Central memory CD8-positive, alpha-beta T cell (primary cell): ENCODE results near the gene RAB35.

Source experiments
- ATAC-seq: fragments of 150-1000 bp; cut with Tn5 transposase; replicated peaks from 2 replicates; pipeline ENCODE4 v1.10.0; 2022; ENCODE audit warnings: mild to moderate bottlenecking, moderate FRiP score, moderate number of reproducible peaks; ENCODE audit not compliant: poor library complexity, severe bottlenecking; ENCODE audit errors: extremely low read depth
- DNase-seq, 2 donors: peaks; one replicate each; pipeline ENCODE4 v3.0.0; 2021; ENCODE audit warnings: low spot score in 2 of 2
- H3K27ac Mint-ChIP-seq: one replicate; pipeline ENCODE4 v1.8.0; 2022; ENCODE audit warnings: low read depth, mild to moderate bottlenecking, moderate library complexity, mixed read lengths
- H3K27me3 Mint-ChIP-seq: one replicate; pipeline ENCODE4 v1.8.0; 2022; ENCODE audit warnings: mixed read lengths
- H3K36me3 Mint-ChIP-seq: one replicate; pipeline ENCODE4 v1.8.0; 2022; ENCODE audit warnings: mild to moderate bottlenecking, moderate library complexity, mixed read lengths; ENCODE audit not compliant: insufficient read depth
- H3K4me1 Mint-ChIP-seq: one replicate; pipeline ENCODE4 v1.8.0; 2022; ENCODE audit warnings: mixed read lengths
- H3K4me3 Mint-ChIP-seq: one replicate; pipeline ENCODE4 v1.8.0; 2022; ENCODE audit warnings: mild to moderate bottlenecking, moderate library complexity, mixed read lengths
- H3K9me3 Mint-ChIP-seq: one replicate; pipeline ENCODE4 v1.8.0; 2022; ENCODE audit warnings: mixed read lengths

The RAB35 gene

GRCh38 chr12:120144215-120144614, 27.7 kb upstream of the RAB35 start:
- Mint-ChIP-seq H3K4me3 (no peak overlapping the region), H3K9me3 (no peaks in the 10 kb centered on the region), H3K27me3 (no peaks in the 10 kb centered on the region), H3K36me3 (peaks cover 66% of the 10 kb centered on the region), H3K4me1 (no peaks in the 10 kb centered on the region), H3K27ac (no peak overlapping the region)
- DNase-seq, result no peak
- ATAC-seq, result no peak

- DNase-seq (no peak), ATAC-seq (no peak)
- no peaks in the 10 kb centered on the region for H3K9me3 Mint-ChIP-seq
- peaks cover 57% of the 10 kb centered on the region for H3K36me3 Mint-ChIP-seq
- no peaks in the 10 kb centered on the region for H3K4me1 Mint-ChIP-seq
- H3K4me3 Mint-ChIP-seq, result no peak overlapping the region
- no peaks in the 10 kb centered on the region for H3K27me3 Mint-ChIP-seq
- H3K27ac Mint-ChIP-seq, result no peak overlapping the region
Measured at GRCh38 chr12:120142231-120142877, 25.8 kb upstream of the RAB35 start.

GRCh38 chr12:120141336-120141735, 24.8 kb upstream of the RAB35 start:
- H3K4me1 Mint-ChIP-seq, result no peaks in the 10 kb centered on the region
- H3K36me3 Mint-ChIP-seq, result peaks cover 53% of the 10 kb centered on the region
- no peaks in the 10 kb centered on the region for H3K9me3 Mint-ChIP-seq
- DNase-seq (no peak), ATAC-seq (no peak)
- H3K4me3 Mint-ChIP-seq, result no peak overlapping the region
- H3K27me3 Mint-ChIP-seq, result no peaks in the 10 kb centered on the region
- H3K27ac Mint-ChIP-seq, result peak overlapping the region; percentile 41

GRCh38 chr12:120140603-120141002, 24.1 kb upstream of the RAB35 start:
- Mint-ChIP-seq H3K27ac (no peak overlapping the region), H3K9me3 (no peaks in the 10 kb centered on the region), H3K27me3 (no peaks in the 10 kb centered on the region), H3K4me3 (no peak overlapping the region), H3K36me3 (peaks cover 57% of the 10 kb centered on the region), H3K4me1 (no peaks in the 10 kb centered on the region)
- ATAC-seq, result no peak
- no peak for DNase-seq

GRCh38 chr12:120139958-120140357, 23.4 kb upstream of the RAB35 start:
- Mint-ChIP-seq H3K27me3 (no peaks in the 10 kb centered on the region), H3K4me3 (no peak overlapping the region), H3K36me3 (peaks cover 62% of the 10 kb centered on the region), H3K4me1 (no peaks in the 10 kb centered on the region), H3K27ac (no peak overlapping the region), H3K9me3 (no peaks in the 10 kb centered on the region)
- DNase-seq (no peak), ATAC-seq (no peak)

GRCh38 chr12:120138366-120138765, 21.8 kb upstream of the RAB35 start:
- H3K9me3 Mint-ChIP-seq, result no peaks in the 10 kb centered on the region
- H3K4me1 Mint-ChIP-seq, result no peaks in the 10 kb centered on the region
- H3K4me3 Mint-ChIP-seq, result no peak overlapping the region
- H3K27ac Mint-ChIP-seq, result no peak overlapping the region
- H3K27me3 Mint-ChIP-seq, result no peaks in the 10 kb centered on the region
- no peak for ATAC-seq
- H3K36me3 Mint-ChIP-seq, result peaks cover 66% of the 10 kb centered on the region
- no peak for DNase-seq

- ATAC-seq, result no peak
- no peak overlapping the region for H3K27ac Mint-ChIP-seq
- no peak for DNase-seq
- H3K4me1 Mint-ChIP-seq, result no peaks in the 10 kb centered on the region
- no peak overlapping the region for H3K4me3 Mint-ChIP-seq
- no peaks in the 10 kb centered on the region for H3K27me3 Mint-ChIP-seq
- peaks cover 61% of the 10 kb centered on the region for H3K36me3 Mint-ChIP-seq
- H3K9me3 Mint-ChIP-seq, result no peaks in the 10 kb centered on the region
Measured at GRCh38 chr12:120137833-120138232, 21.3 kb upstream of the RAB35 start.

GRCh38 chr12:120136093-120136770, 19.7 kb upstream of the RAB35 start:
- Mint-ChIP-seq H3K27ac (no peak overlapping the region), H3K36me3 (peaks cover 48% of the 10 kb centered on the region), H3K4me3 (no peak overlapping the region), H3K9me3 (no peaks in the 10 kb centered on the region), H3K27me3 (no peaks in the 10 kb centered on the region), H3K4me1 (no peaks in the 10 kb centered on the region)
- no peak for ATAC-seq
- DNase-seq, result no peak

GRCh38 chr12:120134307-120134980, 17.9 kb upstream of the RAB35 start:
- Mint-ChIP-seq H3K36me3 (peaks cover 42% of the 10 kb centered on the region), H3K27me3 (no peaks in the 10 kb centered on the region), H3K9me3 (no peaks in the 10 kb centered on the region), H3K4me1 (no peaks in the 10 kb centered on the region), H3K4me3 (no peak overlapping the region), H3K27ac (no peak overlapping the region)
- ATAC-seq (no peak), DNase-seq (no peak)

GRCh38 chr12:120132863-120133385, 16.4 kb upstream of the RAB35 start:
- DNase-seq (no peak), ATAC-seq (no peak)
- Mint-ChIP-seq H3K4me3 (no peak overlapping the region), H3K36me3 (peaks cover 51% of the 10 kb centered on the region), H3K4me1 (no peaks in the 10 kb centered on the region), H3K27ac (peak overlapping the region; percentile 76), H3K9me3 (no peaks in the 10 kb centered on the region), H3K27me3 (no peaks in the 10 kb centered on the region)

- DNase-seq, result no peak
- Mint-ChIP-seq H3K4me3 (no peak overlapping the region), H3K4me1 (no peaks in the 10 kb centered on the region), H3K27me3 (no peaks in the 10 kb centered on the region), H3K36me3 (peaks cover 53% of the 10 kb centered on the region), H3K9me3 (no peaks in the 10 kb centered on the region), H3K27ac (peak overlapping the region; percentile 76)
- no peak for ATAC-seq
Measured at GRCh38 chr12:120132054-120132836, 15.7 kb upstream of the RAB35 start.

GRCh38 chr12:120131116-120131515, 14.6 kb upstream of the RAB35 start:
- ATAC-seq (no peak), DNase-seq (no peak)
- Mint-ChIP-seq H3K27me3 (no peaks in the 10 kb centered on the region), H3K4me3 (no peak overlapping the region), H3K27ac (peak overlapping the region; percentile 49), H3K4me1 (no peaks in the 10 kb centered on the region), H3K9me3 (no peaks in the 10 kb centered on the region), H3K36me3 (peaks cover 54% of the 10 kb centered on the region)
